PFSK-1 (cell line): ENCODE results near the gene IMPA2.

ENCODE experiments used
- FOXP2 ChIP-seq: optimal IDR thresholded peaks from 2 replicates; pipeline ENCODE3; 2011; ENCODE audit warnings: borderline replicate concordance, control low read depth, inconsistent platforms; ENCODE audit not compliant: insufficient read depth; ENCODE audit errors: extremely low read length, extremely low read depth
- POLR2AphosphoS5 ChIP-seq: IDR thresholded peaks from 2 replicates; pipeline ENCODE4 v1.6.1; 2012; ENCODE audit warnings: low read depth, mild to moderate bottlenecking, control low read depth, low read length, moderate library complexity
- REST ChIP-seq, 2 experiments: IDR thresholded peaks; 2 replicates each; pipeline versions ENCODE4 v1.6.1 to v1.8.0; 2011 to 2012; ENCODE audit warnings: low read depth in 2 of 2, low read length in 2 of 2, control low read depth in 1 of 2, inconsistent platforms in 1 of 2, mild to moderate bottlenecking in 1 of 2, moderate library complexity in 1 of 2; ENCODE audit not compliant: insufficient read depth in 1 of 2
- SIN3A ChIP-seq: IDR thresholded peaks from 2 replicates; pipeline ENCODE4 v1.6.1; 2012; ENCODE audit warnings: mild to moderate bottlenecking, low read length, moderate library complexity, borderline replicate concordance; ENCODE audit not compliant: insufficient read depth
- TAF1 ChIP-seq: IDR thresholded peaks from 2 replicates; pipeline ENCODE4 v1.6.1; 2012; ENCODE audit warnings: low read length, control low read depth, borderline replicate concordance; ENCODE audit not compliant: insufficient read depth

Gene IMPA2

GRCh38 chr18:12065397-12065796 is 84.1 kb downstream of the IMPA2 start:
- TF ChIP-seq TAF1 (no peak), FOXP2 (no peak), REST (IDR thresholded peaks at IDR 0.05; ENCODE audit: insufficient read depth in 1 of 2, low read depth in 2 of 2, low read length in 2 of 2) (no peak), SIN3A (no peak), POLR2AphosphoS5 (no peak)

- TF ChIP-seq SIN3A (no peak), TAF1 (no peak), REST (IDR thresholded peaks at IDR 0.05; ENCODE audit: insufficient read depth in 1 of 2, low read depth in 2 of 2, low read length in 2 of 2) (no peak), FOXP2 (no peak), POLR2AphosphoS5 (no peak)
Observed at GRCh38 chr18:12066910-12067511, 85.7 kb downstream of the IMPA2 start.

GRCh38 chr18:12067671-12068070 is 86.4 kb downstream of the IMPA2 start:
- no peak for TF ChIP-seq FOXP2
- TF ChIP-seq TAF1 = no peak
- TF ChIP-seq POLR2AphosphoS5 = no peak
- no peak for TF ChIP-seq SIN3A
- TF ChIP-seq REST (IDR thresholded peaks at IDR 0.05; ENCODE audit: insufficient read depth in 1 of 2, low read depth in 2 of 2, low read length in 2 of 2) = no peak

- TF ChIP-seq POLR2AphosphoS5 = no peak
- no peak for TF ChIP-seq REST (IDR thresholded peaks at IDR 0.05; ENCODE audit: insufficient read depth in 1 of 2, low read depth in 2 of 2, low read length in 2 of 2)
- no peak for TF ChIP-seq FOXP2
- TF ChIP-seq TAF1 = no peak
- TF ChIP-seq SIN3A = no peak
Observed at GRCh38 chr18:12068950-12069320, 87.6 kb downstream of the IMPA2 start.

- TF ChIP-seq TAF1 = no peak
- no peak for TF ChIP-seq POLR2AphosphoS5
- TF ChIP-seq FOXP2 = no peak
- no peak for TF ChIP-seq REST (IDR thresholded peaks at IDR 0.05; ENCODE audit: insufficient read depth in 1 of 2, low read depth in 2 of 2, low read length in 2 of 2)
- no peak for TF ChIP-seq SIN3A
Observed at GRCh38 chr18:12072996-12073395, 91.7 kb downstream of the IMPA2 start.
